ENCODE results near the gene LNX2.

The LNX2 gene

DNA sequence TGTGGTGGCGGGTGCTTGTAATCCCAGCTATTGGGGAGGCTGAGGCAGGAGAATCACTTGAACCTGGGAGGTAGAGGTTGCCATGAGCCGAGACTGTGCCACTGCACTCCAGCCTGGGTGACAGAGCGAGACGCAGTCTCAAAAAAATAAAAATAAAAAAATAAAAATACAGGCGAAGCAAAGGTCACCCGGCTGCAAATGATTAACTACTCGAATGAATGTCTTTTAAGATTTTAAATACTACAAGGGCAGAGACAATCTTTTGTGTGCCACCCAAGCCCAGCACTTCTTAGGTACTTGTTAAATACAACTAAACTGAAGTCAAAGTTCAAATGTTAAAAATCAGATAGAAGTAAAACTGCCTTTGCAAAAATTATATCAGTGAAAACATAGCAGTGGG is 6.7 kb downstream of the LNX2 start:
- TF ChIP-seq, protein P1, sequence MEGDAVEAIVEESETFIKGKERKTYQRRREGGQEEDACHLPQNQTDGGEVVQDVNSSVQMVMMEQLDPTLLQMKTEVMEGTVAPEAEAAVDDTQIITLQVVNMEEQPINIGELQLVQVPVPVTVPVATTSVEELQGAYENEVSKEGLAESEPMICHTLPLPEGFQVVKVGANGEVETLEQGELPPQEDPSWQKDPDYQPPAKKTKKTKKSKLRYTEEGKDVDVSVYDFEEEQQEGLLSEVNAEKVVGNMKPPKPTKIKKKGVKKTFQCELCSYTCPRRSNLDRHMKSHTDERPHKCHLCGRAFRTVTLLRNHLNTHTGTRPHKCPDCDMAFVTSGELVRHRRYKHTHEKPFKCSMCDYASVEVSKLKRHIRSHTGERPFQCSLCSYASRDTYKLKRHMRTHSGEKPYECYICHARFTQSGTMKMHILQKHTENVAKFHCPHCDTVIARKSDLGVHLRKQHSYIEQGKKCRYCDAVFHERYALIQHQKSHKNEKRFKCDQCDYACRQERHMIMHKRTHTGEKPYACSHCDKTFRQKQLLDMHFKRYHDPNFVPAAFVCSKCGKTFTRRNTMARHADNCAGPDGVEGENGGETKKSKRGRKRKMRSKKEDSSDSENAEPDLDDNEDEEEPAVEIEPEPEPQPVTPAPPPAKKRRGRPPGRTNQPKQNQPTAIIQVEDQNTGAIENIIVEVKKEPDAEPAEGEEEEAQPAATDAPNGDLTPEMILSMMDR (IDR thresholded peaks at IDR 0.05; ENCODE audit: insufficient read depth, missing control alignments) = no peak
- FAIRE-seq (no peak), DNase-seq (ENCODE audit: insufficient read length, low spot score) (no peak)

DNA sequence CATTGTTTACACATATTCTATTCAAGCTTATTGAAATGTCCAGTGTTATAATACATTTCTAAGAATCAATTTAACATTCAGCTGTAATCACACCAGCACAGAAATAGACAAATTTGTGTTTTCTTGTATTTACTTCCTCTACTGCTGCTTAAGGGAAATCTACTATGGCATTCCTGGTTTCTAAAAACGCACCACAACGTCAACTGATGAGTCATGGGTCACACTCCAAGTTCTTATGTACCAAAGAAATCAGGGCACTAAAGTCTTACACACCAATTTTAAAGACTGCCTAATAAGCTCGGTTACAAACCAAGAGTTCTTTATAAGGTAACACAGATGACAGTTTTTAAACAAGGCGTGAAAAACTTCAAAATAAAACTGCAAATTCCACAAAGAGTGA is 13.2 kb downstream of the LNX2 start:
- FAIRE-seq = no peak
- DNase-seq (ENCODE audit: insufficient read length, low spot score) = no peak

DNA sequence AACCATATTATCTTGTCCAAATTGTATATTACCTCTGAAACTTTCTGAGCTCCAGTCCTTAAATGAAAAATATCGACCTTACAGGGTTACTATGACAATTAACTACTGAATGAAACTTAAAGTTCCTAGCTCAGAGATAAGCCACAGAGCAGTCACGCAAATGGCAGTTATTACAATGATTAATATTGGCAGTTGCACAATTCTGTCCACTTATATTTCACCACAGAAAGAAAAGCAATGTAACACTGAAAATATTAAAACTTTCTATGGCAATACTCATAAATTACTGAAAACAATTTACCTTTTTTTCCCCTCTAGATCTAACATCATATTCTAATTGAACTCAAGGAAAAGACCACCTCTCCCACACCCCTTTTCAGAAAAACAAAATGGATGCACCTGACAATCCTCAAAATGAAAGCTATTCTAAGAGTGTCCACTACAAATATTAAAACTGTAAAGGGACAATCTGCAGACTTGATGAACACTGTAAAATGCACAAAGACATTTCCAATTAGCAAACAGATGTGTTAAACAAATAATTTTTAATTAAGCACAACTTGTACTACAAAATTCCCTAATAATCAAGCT is 14.6 kb downstream of the LNX2 start:
- DNase-seq (ENCODE audit: insufficient read length, low spot score) (no peak), FAIRE-seq (no peak)
- TF ChIP-seq, protein P1 (IDR thresholded peaks at IDR 0.05; ENCODE audit: insufficient read depth, missing control alignments) = no peak

More for the DNA sequence above, 13.2 kb downstream of the LNX2 start:
- TF ChIP-seq, protein P1 (IDR thresholded peaks at IDR 0.05; ENCODE audit: insufficient read depth, missing control alignments) = no peak

DNA sequence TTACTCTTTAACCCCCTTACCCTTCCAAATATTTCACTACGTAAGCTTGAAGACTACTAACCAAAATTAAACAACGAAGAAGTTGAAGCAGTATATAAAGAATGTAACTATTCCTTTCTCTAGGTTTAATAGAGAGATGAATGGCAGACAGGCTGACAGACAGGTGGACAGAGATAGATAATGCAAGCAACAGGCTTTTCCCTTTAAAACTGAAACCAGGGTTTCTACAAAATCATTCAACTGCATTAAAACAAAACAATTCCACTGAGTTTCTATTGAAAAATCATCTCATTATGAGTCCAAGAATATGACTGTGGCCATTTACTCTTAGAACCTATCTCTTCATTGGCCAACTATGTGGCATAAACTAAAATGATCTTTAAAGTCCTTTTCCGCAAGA is 15.2 kb downstream of the LNX2 start:
- TF ChIP-seq, protein P1 (IDR thresholded peaks at IDR 0.05; ENCODE audit: insufficient read depth, missing control alignments) = no peak
- DNase-seq (ENCODE audit: insufficient read length, low spot score) (no peak), FAIRE-seq (no peak)

DNA sequence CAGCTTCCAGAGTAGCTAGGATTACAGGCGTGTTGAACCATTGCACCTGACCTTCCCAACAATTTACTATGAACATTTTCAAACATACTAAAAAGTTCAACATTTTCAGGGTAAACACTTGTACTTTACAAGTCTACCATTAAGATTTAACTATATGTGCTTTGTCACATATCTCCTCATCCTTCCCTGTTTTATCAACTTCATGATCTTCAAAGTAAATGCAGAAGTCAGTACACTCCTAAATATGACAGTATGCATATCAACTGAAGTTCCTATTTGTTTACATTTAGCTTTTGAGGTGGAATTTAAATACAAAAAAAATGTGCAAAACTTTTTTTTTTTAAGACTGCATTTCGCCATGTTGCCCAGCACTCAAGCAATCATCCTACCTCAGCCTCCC is 18.5 kb downstream of the LNX2 start:
- DNase-seq (ENCODE audit: insufficient read length, low spot score) = no peak
- TF ChIP-seq, protein P1 (IDR thresholded peaks at IDR 0.05; ENCODE audit: insufficient read depth, missing control alignments) = no peak
- no peak for FAIRE-seq

DNA sequence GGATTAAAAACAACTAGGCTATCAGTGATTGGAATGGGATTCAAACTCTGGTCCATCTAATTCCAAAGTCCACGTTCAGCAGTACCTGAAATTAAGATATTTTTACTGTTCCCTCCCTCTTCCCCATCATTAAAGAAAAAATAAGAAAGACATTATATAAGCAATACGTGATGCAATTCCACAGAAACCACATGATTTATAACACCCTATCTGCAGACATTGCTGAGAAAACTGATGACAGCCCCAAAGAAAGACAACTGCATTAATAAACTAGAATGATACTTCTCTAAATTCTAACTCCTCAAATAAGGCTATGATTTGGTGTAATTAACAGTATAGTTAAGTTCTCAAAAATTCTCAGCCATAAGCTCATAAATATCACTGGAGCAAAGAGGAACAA is 19.1 kb downstream of the LNX2 start:
- TF ChIP-seq, protein P1 (IDR thresholded peaks at IDR 0.05; ENCODE audit: insufficient read depth, missing control alignments) = no peak
- no peak for DNase-seq (ENCODE audit: insufficient read length, low spot score)
- no peak for FAIRE-seq

DNA sequence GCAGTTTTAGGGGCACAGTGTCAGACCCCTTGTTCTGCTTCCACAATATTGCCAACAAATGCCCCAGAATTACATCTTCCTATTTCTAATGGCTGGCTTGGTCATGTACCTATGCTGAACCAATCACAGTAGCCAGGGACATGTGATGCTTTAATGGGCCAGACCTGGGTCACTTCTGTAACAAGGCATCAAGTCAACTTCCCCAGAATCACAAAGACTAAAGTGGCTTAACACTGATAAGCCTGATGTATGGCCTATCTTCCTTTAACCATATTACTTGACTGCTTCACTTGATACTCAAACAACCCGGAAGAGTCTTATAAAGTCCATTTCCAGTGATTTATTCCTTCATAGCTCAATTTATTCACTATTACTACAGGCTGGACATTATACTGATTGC is 19.6 kb downstream of the LNX2 start:
- FAIRE-seq = no peak
- DNase-seq (ENCODE audit: insufficient read length, low spot score) = no peak
- TF ChIP-seq, protein P1 (IDR thresholded peaks at IDR 0.05; ENCODE audit: insufficient read depth, missing control alignments) = no peak
